Omental fat pad (tissue), 4 donors: ENCODE measurements around the gene MGAT1. TPM values are rescaled to one million over a fixed set of nuclear protein-coding genes. Genes with fewer than 3 reads are reported as not detected.

Source experiments
- ATAC-seq: fragments of 150-250 bp; one replicate; pipeline ENCODE4 v1.9.1; 2016; ENCODE audit warnings: mild to moderate bottlenecking, moderate library complexity; ENCODE audit not compliant: low FRiP score
- DNase-seq: peaks from one replicate; pipeline ENCODE4 v3.0.0-alpha.2; 2019; ENCODE audit warnings: low spot score
- CTCF ChIP-seq, 3 donors: fragments of 450-650 bp; IDR thresholded peaks; one replicate each; pipeline ENCODE4 v1.5.1; 2016 to 2017; ENCODE audit warnings: antibody characterized with exemption in 3 of 3, mild to moderate bottlenecking in 3 of 3, moderate library complexity in 2 of 3
- total RNA-seq, 4 donors: library from RNA; depleted of rRNA; stranded (reverse); fragments of >200 nt; gene quantifications; one replicate each; pipeline ENCODE4 v1.1.0, GENCODE V29; 2016

Gene MGAT1
- total RNA-seq, 4 donors from 2014 or later = 159 to 376 (median 258) TPM

- DNase-seq (peak; percentile 15), ATAC-seq (no peak)
- no peak for TF ChIP-seq CTCF (IDR thresholded peaks at IDR 0.05)
Observed at GRCh38 chr5:180808461-180809000, 5.9 kb upstream of the MGAT1 start.

- TF ChIP-seq CTCF (IDR thresholded peaks at IDR 0.05) = no peak
- DNase-seq (peak; percentile 5), ATAC-seq (no peak)
Observed at GRCh38 chr5:180807654-180808414, 5.2 kb upstream of the MGAT1 start.

- ATAC-seq (no peak), DNase-seq (peak; percentile 3)
- TF ChIP-seq CTCF (IDR thresholded peaks at IDR 0.05) = no peak
Observed at GRCh38 chr5:180807046-180807445, 4.4 kb upstream of the MGAT1 start.

GRCh38 chr5:180806351-180807011 lies 3.9 kb upstream of the MGAT1 start:
- TF ChIP-seq CTCF (IDR thresholded peaks at IDR 0.05) = no peak
- no peak for ATAC-seq
- peak; percentile 20 for DNase-seq

GRCh38 chr5:180804129-180804618 lies 1.6 kb upstream of the MGAT1 start:
- DNase-seq (peak; percentile 6), ATAC-seq (no peak)
- no peak for TF ChIP-seq CTCF (IDR thresholded peaks at IDR 0.05)

- DNase-seq (no peak), ATAC-seq (no peak)
- TF ChIP-seq CTCF (IDR thresholded peaks at IDR 0.05) = peak in 1 of 3 donors; percentile 4
Observed at GRCh38 chr5:180803181-180804128, 849 bp upstream of the MGAT1 start.
